Keratinocyte (primary cell): ENCODE measurements around the gene HDAC5.

Experiments
- EZH2 ChIP-seq: IDR thresholded peaks from one replicate; pipeline ENCODE4 v1.6.1; 2012; ENCODE audit warnings: inconsistent platforms, mild to moderate bottlenecking, low read length, moderate library complexity
- TF ChIP-seq, protein P1 (sequence below), 3 experiments: IDR thresholded peaks in 1 of 3; conservative IDR thresholded peaks in 1 of 3; optimal IDR thresholded peaks in 1 of 3; 2 replicates in 2 of 3; 3 replicates in 1 of 3; pipeline versions ENCODE3 to v1.5.1; 2011; ENCODE audit warnings: low read length in 3 of 3, mild to moderate bottlenecking in 3 of 3, moderate library complexity in 2 of 3, control low read depth in 1 of 3, inconsistent platforms in 1 of 3; ENCODE audit not compliant: insufficient read depth in 2 of 3; ENCODE audit errors: extremely low read depth in 1 of 3

DNA sequence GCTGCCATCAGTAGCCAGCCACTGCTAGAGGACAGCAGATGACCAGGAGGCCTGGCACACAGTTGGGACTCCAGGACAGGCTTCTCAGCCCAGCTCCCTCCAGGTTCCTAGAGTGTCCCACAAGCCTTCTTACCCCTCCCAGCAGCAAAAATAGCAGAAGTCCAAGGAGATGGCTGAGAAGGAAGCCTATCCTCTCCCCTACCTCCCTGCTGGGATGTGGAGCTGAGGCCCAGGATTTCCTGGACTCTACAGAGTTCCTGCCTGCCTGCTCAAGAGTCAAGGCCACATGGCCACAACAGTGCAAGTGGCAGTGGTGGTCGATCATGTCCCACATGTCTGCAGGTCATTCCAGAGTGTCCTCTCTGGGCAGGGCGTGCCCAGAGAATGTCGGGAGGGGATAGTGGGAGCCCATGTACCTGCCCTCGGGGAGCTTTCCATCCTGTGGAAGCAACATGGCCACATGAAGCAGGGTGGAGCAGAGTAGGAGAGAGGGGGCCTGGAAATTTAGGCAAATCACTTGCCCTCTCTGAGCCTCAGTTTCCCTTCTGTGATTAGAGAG is 10.6 kb upstream of the HDAC5 start:
- no peak for TF ChIP-seq EZH2
- TF ChIP-seq, protein P1, sequence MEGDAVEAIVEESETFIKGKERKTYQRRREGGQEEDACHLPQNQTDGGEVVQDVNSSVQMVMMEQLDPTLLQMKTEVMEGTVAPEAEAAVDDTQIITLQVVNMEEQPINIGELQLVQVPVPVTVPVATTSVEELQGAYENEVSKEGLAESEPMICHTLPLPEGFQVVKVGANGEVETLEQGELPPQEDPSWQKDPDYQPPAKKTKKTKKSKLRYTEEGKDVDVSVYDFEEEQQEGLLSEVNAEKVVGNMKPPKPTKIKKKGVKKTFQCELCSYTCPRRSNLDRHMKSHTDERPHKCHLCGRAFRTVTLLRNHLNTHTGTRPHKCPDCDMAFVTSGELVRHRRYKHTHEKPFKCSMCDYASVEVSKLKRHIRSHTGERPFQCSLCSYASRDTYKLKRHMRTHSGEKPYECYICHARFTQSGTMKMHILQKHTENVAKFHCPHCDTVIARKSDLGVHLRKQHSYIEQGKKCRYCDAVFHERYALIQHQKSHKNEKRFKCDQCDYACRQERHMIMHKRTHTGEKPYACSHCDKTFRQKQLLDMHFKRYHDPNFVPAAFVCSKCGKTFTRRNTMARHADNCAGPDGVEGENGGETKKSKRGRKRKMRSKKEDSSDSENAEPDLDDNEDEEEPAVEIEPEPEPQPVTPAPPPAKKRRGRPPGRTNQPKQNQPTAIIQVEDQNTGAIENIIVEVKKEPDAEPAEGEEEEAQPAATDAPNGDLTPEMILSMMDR (optimal IDR thresholded peaks at IDR 0.05 in 1 of 3, IDR thresholded peaks at IDR 0.05 in 1 of 3, conservative IDR thresholded peaks at IDR 0.05 in 1 of 3; ENCODE audit: extremely low read depth in 1 of 3, insufficient read depth in 2 of 3, low read length in 3 of 3) = no peak
